Activated T-helper 2 cell treated with anti-CD3 and anti-CD28 coated beads, Interferon-gamma antibody, Interleukin-2, Interleukin-4, amounts not matched to agents 10 μg/mL and 5 μg/mL and 100 μg/mL, durations not matched to agents 14 hours and 24 hours and 36 hours (primary cell): ENCODE data around the gene MYCN. TPM values are rescaled to one million over a fixed set of nuclear protein-coding genes. Genes with fewer than 3 reads are reported as not detected.

Source experiments
- DNase-seq: peaks from one replicate; pipeline ENCODE4 v3.0.0; 2021; ENCODE audit warnings: low spot score
- H3K27ac Mint-ChIP-seq: one replicate; pipeline ENCODE4 v1.8.0; 2021; ENCODE audit warnings: mixed read lengths
- H3K27me3 Mint-ChIP-seq: one replicate; pipeline ENCODE4 v1.8.0; 2021; ENCODE audit warnings: low read depth, mixed read lengths
- H3K36me3 Mint-ChIP-seq: one replicate; pipeline ENCODE4 v1.8.0; 2021; ENCODE audit warnings: low read depth, mixed read lengths
- H3K4me1 Mint-ChIP-seq: one replicate; pipeline ENCODE4 v1.8.0; 2021; ENCODE audit warnings: low read depth, mixed read lengths
- H3K4me3 Mint-ChIP-seq: one replicate; pipeline ENCODE4 v1.8.0; 2021; ENCODE audit warnings: low read depth, mild to moderate bottlenecking, moderate library complexity, mixed read lengths
- H3K9me3 Mint-ChIP-seq: one replicate; pipeline ENCODE4 v1.8.0; 2021; ENCODE audit warnings: mixed read lengths
- intact Hi-C: fragments of 100-400 bp; cut with micrococcal nuclease; formaldehyde crosslinking; loops from one replicate; pipeline ENCODE4 v1.15.1; 2023
- total RNA-seq: library from RNA; stranded (reverse); gene quantifications from 2 replicates; pipeline ENCODE4 v1.2.3, GENCODE V29; 2022

Gene MYCN
- total RNA-seq, 1 donor from 2014 or later, result not detected

DNA sequence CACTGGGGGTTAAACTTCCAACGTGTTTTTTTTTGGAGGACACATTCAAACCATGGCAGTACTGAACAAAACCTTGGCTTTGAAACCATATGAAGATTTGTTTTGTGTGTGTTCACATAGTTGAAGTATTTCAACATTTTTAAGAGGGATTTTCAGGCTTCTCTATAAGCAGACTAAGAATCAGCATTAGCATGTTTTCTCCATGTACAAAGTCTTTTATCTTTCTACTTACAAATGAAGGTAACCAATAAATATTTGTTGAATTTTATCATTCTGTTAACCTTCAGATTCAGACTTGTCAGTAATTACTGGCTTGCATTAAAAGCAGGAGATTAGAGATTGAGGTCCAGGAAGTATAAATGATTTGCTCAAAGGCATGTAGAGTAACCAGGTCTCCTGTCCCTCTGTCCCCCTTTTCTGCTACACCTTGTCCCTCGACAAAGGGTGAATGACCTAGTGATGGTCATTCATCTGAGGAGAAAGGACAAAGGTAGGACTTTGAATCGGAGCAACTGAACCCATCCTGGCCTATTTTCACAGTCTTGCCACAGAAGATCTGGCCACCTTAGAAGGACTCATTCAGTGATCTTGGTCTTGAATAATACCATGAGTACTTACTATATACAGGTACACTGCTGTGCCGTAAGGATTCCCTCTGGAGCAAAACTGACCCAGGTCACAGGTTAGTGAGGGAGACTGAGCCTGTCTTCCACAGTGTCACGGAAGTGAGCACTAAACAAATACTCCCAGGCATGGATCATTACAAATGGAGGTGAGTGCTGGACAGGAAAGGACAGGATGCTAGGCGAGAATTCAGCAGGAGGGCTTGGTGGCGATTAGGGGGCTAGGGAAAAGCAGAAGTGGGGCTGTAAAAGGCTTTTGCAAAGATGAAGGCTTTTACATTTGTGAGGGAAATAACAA is 2.2 kb upstream of the MYCN start:
- no peaks in the 10 kb centered on the region for H3K36me3 Mint-ChIP-seq
- no peak for DNase-seq
- intact Hi-C loops, result loop anchor here (10.0 kb wide), 1 partner anchor 817 kb away; no protein-coding TSS in a partner anchor
- H3K4me1 Mint-ChIP-seq, result no peaks in the 10 kb centered on the region
- no peak overlapping the region for H3K4me3 Mint-ChIP-seq
- no peaks in the 10 kb centered on the region for H3K9me3 Mint-ChIP-seq
- H3K27me3 Mint-ChIP-seq, result peaks cover 55% of the 10 kb centered on the region
- no peak overlapping the region for H3K27ac Mint-ChIP-seq

DNA sequence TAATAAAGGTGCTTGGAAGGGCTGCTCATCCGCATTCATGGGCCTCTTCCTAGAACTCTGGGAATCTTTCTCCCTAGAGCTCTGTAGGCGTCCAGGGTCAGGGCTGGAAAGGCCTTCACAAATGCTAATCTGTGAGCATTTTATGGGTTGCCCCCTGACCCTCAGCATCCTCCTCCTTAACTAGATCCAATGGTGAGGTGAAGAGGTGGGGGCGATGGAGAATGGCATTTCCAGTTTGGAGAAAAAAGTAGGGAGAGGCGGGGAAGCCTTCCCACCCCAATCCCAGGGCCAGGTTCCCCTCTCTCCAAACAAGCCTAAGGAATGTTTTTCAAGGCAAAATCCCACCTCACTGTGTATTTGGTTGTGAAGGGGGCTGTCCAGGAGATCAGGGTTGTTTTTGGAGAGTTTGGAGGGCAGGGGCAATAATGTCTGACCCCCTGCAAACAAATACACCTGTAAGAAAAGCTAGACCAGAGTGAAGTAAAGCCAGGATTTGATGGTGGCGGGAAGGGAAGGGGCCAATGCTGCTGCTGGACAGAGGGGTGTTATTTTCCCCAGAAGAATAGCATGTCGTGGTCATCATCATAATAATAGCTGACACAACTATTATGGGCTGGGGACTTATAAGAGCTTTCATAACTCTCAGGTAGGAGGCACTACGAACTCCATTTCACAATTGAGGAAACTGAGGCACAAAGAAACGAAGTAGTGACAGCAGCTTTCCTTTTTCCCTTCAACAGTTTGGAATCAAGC is 1.4 kb upstream of the MYCN start:
- no peaks in the 10 kb centered on the region for H3K9me3 Mint-ChIP-seq
- no peak overlapping the region for H3K27ac Mint-ChIP-seq
- no peak overlapping the region for H3K4me3 Mint-ChIP-seq
- DNase-seq, result no peak
- H3K27me3 Mint-ChIP-seq, result peaks cover 63% of the 10 kb centered on the region
- intact Hi-C loops, result loop anchor here (1.0 to 10.0 kb wide), 3 partner anchors 343 to 816 kb away; no protein-coding TSS in a partner anchor
- H3K4me1 Mint-ChIP-seq, result peaks cover 5% of the 10 kb centered on the region
- H3K36me3 Mint-ChIP-seq, result no peaks in the 10 kb centered on the region

DNA sequence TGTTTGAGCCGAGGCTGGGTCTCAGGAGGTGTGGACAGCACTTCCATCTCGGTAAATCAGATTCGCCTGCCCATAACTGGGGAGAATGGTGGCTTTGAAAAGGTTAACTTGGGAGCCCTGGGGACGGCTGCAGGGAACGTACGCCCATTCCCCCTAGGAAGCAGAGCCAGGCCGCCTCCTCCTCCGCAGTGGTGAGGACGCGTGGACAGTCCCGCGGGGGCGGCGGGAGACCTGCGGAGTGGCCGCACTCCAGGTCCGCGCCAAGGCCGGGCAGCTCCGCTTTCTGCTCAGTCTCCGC is 845 bp upstream of the MYCN start:
- Mint-ChIP-seq H3K27ac (no peak overlapping the region), H3K4me3 (no peak overlapping the region), H3K4me1 (peaks cover 5% of the 10 kb centered on the region), H3K27me3 (peaks cover 66% of the 10 kb centered on the region), H3K9me3 (no peaks in the 10 kb centered on the region), H3K36me3 (no peaks in the 10 kb centered on the region)
- DNase-seq, result no peak
- intact Hi-C loops, result loop anchor here (1.0 to 10.0 kb wide), 3 partner anchors 343 to 815 kb away; no protein-coding TSS in a partner anchor

DNA sequence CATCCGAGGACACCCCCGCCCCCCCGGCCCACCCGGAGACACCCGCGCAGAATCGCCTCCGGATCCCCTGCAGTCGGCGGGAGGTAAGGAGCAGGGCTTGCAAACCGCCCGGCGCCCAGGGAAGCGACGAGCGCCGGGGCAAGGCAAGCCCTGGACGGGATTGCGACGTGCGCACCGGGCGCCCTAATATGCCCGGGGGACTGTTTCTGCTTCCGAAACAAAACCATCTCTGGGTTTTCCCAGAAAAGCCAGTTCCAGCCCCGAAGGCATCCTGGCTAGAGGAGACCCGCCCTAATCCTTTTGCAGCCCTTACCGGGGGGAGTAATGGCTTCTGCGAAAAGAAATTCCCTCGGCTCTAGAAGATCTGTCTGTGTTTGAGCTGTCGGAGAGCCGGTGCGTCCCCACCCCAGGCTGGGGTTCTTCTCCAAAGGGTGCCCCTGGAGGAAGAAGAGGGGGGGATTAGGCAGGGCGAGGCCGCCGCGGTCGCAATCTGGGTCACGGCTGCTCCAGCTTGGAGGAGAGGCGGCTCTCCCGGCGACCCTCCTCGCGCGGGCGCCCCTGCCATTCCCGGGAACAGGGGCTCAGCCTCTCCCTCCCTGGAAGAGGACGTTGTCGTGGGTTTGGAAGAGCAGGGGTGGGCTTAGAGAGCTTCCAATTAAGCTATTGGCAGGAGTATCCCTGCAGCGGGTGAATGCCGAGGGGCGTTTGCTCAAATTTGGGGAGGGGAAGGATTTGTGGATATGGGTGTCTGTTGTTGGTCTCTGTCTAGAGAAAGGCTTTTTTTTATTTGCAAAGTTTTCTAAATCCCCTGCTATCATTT is 521 bp downstream of the MYCN start:
- Mint-ChIP-seq H3K9me3 (no peaks in the 10 kb centered on the region), H3K4me3 (peak overlapping the region; percentile 5)
- DNase-seq, result no peak

DNA sequence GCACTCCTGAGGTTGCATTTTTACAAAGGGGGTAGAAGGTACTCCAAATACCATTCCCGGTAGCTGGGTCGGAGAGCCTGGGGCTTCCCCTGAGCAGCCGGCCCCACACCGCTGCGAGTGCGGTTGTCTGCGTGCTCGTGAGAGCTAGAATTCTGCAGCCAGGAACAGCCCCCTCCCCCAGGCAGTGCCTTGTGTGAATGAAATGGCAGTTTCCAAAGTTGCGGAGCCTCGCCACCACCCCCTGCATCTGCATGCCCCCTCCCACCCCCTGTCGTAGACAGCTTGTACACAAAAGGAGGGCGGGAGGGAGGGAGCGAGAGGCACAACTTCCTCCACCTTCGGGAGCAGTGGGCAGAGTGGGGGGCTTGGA is 1.1 kb downstream of the MYCN start:
- H3K27ac Mint-ChIP-seq, result no peak overlapping the region
- H3K36me3 Mint-ChIP-seq, result no peaks in the 10 kb centered on the region
- peaks cover 64% of the 10 kb centered on the region for H3K27me3 Mint-ChIP-seq
- H3K9me3 Mint-ChIP-seq, result no peaks in the 10 kb centered on the region
- H3K4me3 Mint-ChIP-seq, result peak overlapping the region; percentile 5
- DNase-seq, result no peak
- intact Hi-C loops, result loop anchor here (5.0 to 10.0 kb wide), 4 partner anchors 201 to 1596 kb away; no protein-coding TSS in a partner anchor
- H3K4me1 Mint-ChIP-seq, result peaks cover 5% of the 10 kb centered on the region

More for the DNA sequence above, 521 bp downstream of the MYCN start:
- H3K4me1 Mint-ChIP-seq, result peaks cover 5% of the 10 kb centered on the region
- intact Hi-C loops, result loop anchor here (5.0 to 10.0 kb wide), 4 partner anchors 201 to 1596 kb away; no protein-coding TSS in a partner anchor
- no peak overlapping the region for H3K27ac Mint-ChIP-seq
- peaks cover 65% of the 10 kb centered on the region for H3K27me3 Mint-ChIP-seq
- no peaks in the 10 kb centered on the region for H3K36me3 Mint-ChIP-seq

DNA sequence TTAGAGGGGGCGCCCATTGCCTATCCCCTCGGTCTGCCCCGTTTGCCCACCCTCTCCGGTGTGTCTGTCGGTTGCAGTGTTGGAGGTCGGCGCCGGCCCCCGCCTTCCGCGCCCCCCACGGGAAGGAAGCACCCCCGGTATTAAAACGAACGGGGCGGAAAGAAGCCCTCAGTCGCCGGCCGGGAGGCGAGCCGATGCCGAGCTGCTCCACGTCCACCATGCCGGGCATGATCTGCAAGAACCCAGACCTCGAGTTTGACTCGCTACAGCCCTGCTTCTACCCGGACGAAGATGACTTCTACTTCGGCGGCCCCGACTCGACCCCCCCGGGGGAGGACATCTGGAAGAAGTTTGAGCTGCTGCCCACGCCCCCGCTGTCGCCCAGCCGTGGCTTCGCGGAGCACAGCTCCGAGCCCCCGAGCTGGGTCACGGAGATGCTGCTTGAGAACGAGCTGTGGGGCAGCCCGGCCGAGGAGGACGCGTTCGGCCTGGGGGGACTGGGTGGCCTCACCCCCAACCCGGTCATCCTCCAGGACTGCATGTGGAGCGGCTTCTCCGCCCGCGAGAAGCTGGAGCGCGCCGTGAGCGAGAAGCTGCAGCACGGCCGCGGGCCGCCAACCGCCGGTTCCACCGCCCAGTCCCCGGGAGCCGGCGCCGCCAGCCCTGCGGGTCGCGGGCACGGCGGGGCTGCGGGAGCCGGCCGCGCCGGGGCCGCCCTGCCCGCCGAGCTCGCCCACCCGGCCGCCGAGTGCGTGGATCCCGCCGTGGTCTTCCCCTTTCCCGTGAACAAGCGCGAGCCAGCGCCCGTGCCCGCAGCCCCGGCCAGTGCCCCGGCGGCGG is 1.7 kb downstream of the MYCN start:
- no peaks in the 10 kb centered on the region for H3K9me3 Mint-ChIP-seq
- no peak overlapping the region for H3K4me3 Mint-ChIP-seq
- no peak overlapping the region for H3K27ac Mint-ChIP-seq
- intact Hi-C loops, result loop anchor here (5.0 to 10.0 kb wide), 4 partner anchors 200 to 1595 kb away; no protein-coding TSS in a partner anchor
- H3K27me3 Mint-ChIP-seq, result peaks cover 58% of the 10 kb centered on the region
- H3K36me3 Mint-ChIP-seq, result no peaks in the 10 kb centered on the region
- DNase-seq, result no peak
- peaks cover 5% of the 10 kb centered on the region for H3K4me1 Mint-ChIP-seq

DNA sequence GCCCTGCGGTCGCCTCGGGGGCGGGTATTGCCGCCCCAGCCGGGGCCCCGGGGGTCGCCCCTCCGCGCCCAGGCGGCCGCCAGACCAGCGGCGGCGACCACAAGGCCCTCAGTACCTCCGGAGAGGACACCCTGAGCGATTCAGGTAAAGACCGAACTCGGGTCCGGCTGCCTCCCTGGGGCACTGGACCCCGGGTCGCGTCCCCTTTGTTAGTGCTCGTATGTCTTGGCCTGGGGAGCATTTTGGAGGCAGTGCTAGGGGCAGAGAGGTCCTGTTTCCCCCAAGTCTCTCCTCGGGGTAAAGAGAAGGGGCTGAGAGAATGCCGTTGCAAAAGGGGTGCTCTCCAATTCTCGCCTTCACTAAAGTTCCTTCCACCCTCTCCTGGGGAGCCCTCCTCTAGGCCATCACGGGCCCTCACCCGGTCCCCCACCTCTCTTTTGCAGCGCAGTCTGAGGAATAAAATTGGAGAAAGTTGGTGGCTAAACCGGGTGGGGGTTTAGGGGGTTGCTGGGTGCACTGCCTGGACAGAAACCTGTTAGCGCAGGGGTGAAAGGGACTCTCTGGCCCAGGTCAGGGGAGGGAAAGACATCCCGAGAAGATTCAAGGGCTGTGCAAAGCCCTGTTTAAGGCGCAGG is 2.5 kb downstream of the MYCN start:
- no peak for DNase-seq
- H3K27me3 Mint-ChIP-seq, result peaks cover 55% of the 10 kb centered on the region
- no peaks in the 10 kb centered on the region for H3K9me3 Mint-ChIP-seq
- no peak overlapping the region for H3K4me3 Mint-ChIP-seq
- intact Hi-C loops, result loop anchor here (5.0 to 10.0 kb wide), 4 partner anchors 199 to 1594 kb away; no protein-coding TSS in a partner anchor
- no peak overlapping the region for H3K27ac Mint-ChIP-seq
- H3K4me1 Mint-ChIP-seq, result peaks cover 5% of the 10 kb centered on the region
- no peaks in the 10 kb centered on the region for H3K36me3 Mint-ChIP-seq

DNA sequence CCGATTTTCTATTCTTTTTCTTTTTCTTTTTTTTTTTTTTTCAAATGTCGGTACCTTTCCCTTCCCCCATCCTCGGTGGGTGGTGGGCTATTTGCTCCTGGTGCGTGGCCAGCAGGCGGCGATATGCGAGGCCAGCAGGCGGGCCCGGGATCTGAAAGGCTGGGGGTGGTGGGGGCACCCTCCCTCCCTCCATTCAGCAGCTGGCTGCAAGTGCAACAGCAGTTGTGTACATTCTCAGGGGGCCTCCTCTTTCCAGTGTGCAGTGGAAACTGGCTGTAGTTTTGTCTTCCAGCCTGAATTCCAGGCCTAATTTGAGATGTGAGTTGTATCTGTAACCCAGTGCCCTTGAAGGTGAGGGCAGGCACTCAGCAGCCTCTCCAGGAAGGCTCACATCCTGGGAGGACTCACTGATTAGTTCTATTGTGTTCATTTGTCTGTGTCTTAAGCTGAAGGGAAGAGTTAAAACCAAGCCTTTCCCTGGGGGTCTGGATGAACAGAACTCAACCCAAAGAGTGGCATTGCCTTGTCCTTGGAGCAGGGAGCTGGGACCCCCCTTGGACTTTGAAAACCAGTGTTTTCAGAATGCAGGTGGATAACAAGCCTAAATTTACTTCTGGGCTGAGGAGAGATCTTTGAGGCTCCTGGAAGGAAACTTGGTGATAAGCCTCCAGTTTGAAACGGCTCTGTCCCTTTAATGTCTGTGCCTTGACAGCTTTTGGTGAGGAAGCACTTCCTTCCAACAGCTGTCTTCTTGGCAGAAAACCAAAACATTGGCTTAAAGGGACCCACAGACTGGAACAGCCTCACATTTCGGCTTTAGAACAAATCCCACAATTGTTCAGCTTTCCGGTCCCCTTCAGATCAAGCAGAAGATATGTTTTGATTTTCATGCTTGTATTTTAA is 3.3 kb downstream of the MYCN start:
- Mint-ChIP-seq H3K36me3 (no peaks in the 10 kb centered on the region), H3K27ac (no peak overlapping the region), H3K4me3 (no peak overlapping the region), H3K27me3 (peaks cover 48% of the 10 kb centered on the region), H3K9me3 (no peaks in the 10 kb centered on the region), H3K4me1 (peaks cover 5% of the 10 kb centered on the region)
- intact Hi-C loops, result loop anchor here (5.0 to 10.0 kb wide), 4 partner anchors 199 to 1594 kb away; no protein-coding TSS in a partner anchor
- no peak for DNase-seq

DNA sequence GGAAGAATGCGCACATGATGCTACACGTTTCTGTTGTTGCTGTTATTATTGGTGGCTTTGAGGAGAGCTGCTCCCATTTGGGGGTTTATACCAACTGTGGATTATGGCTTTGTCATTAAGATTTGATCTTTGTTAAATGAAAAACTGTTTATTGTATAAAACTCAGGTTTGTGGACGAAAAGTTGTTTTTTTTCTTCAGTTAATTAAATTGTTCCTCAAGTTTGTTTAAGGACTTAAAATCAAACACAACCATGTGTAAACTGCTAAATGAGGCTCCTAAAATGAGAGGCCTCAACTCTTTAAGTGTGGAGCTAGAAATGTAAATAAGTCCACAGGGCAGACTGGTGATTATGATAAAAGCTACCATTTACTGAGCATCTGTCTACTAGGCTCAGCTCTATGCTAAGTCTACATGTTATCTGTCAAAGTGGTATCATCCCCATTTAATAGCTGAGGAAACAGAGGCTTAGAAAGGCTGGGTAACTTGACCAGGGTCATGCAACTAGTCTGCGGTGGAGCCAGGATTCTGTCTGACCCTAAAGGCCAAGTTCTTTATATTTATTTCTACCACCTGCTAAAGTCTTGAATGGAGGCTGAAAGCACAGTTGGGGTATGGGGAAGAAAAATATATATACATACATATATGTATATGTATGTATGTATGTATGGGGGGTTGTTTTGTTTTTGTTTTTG is 4.1 kb downstream of the MYCN start:
- no peak for DNase-seq
- Mint-ChIP-seq H3K27me3 (peaks cover 41% of the 10 kb centered on the region), H3K9me3 (no peaks in the 10 kb centered on the region), H3K4me1 (peaks cover 5% of the 10 kb centered on the region), H3K27ac (no peak overlapping the region), H3K4me3 (no peak overlapping the region), H3K36me3 (no peaks in the 10 kb centered on the region)
- intact Hi-C loops, result loop anchor here (5.0 to 10.0 kb wide), 4 partner anchors 198 to 1593 kb away; no protein-coding TSS in a partner anchor
